Prostate gland (tissue), 2 donors: ENCODE results near the gene FGD5.

Experiments
- POLR2AphosphoS5 ChIP-seq: sonication (generic); formaldehyde crosslinking; IDR thresholded peaks from one replicate; pipeline ENCODE4 v1.6.1; 2017; ENCODE audit warnings: antibody characterized with exemption
- TF ChIP-seq, protein P1 (sequence below), 4 experiments: fragments of 200-600 bp in 2 of 4; fragments of 450-650 bp in 2 of 4; sonication (generic) in 2 of 4; IDR thresholded peaks; 1 replicate in 3 of 4; 2 replicates in 1 of 4; pipeline ENCODE4 v1.5.1; 2016 to 2019; ENCODE audit warnings: antibody characterized with exemption in 4 of 4, mild to moderate bottlenecking in 2 of 4, moderate library complexity in 2 of 4

DNA sequence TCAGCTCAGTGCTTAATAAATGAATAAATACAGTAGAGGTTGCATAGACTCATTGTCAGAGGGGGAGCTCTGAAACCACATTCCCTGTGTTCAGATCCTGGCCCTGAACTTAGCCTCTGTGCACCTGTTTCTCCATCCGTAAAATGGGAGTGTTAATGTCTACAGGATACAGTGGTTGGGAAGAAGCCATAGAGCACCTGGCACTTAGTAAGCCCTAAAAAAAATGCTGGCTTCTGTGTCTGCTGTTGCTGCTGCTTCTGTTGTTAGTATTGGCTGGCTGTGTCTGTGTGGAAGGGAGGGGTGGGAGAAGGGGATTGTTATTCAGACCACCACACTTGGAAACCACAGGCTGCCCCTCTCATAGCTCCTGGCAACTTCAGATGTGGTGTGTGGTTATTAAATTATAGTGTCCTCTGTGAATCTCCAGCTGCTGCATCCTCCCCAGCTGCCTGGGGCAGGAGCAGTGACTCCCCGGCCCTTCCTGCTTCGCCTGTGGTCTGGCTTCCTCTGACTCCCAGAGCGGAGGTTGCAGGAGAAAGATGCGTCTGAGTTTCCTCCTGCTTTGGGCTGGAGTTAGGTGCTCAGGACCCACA is 31.0 kb downstream of the FGD5 start:
- TF ChIP-seq POLR2AphosphoS5, result no peak
- TF ChIP-seq, protein P1, sequence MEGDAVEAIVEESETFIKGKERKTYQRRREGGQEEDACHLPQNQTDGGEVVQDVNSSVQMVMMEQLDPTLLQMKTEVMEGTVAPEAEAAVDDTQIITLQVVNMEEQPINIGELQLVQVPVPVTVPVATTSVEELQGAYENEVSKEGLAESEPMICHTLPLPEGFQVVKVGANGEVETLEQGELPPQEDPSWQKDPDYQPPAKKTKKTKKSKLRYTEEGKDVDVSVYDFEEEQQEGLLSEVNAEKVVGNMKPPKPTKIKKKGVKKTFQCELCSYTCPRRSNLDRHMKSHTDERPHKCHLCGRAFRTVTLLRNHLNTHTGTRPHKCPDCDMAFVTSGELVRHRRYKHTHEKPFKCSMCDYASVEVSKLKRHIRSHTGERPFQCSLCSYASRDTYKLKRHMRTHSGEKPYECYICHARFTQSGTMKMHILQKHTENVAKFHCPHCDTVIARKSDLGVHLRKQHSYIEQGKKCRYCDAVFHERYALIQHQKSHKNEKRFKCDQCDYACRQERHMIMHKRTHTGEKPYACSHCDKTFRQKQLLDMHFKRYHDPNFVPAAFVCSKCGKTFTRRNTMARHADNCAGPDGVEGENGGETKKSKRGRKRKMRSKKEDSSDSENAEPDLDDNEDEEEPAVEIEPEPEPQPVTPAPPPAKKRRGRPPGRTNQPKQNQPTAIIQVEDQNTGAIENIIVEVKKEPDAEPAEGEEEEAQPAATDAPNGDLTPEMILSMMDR (IDR thresholded peaks at IDR 0.05), result no peak
